SK-N-SH (cell line): Measurements from ENCODE around the gene AP2A2. TPM values are rescaled to one million over a fixed set of nuclear protein-coding genes. Genes with fewer than 3 reads are reported as not detected.

Experiments
- CTCF ChIA-PET: fragments of 300-600, 350-600 bp; formaldehyde crosslinking; extraction: SDS; loops from one replicate; lab custom pipeline; 2021; lab: Yijun Ruan, JAX
- POLR2A ChIA-PET: fragments of 350-600 bp; sonication (Branson Sonifier 250); formaldehyde crosslinking; extraction: SDS; loops from one replicate; lab custom pipeline; 2020; ENCODE audit warnings: antibody characterized with exemption, inconsistent platforms; lab: Yijun Ruan, JAX
- DNase-seq: peaks from one replicate; pipeline ENCODE4 v3.0.0; 2012
- H2AFZ ChIP-seq: fragments of 200-600 bp; sonication (generic); 2 replicates; pipeline ENCODE4 v1.8.1; 2016; ENCODE audit warnings: antibody characterized with exemption, mild to moderate bottlenecking, low read depth
- H3F3A ChIP-seq: fragments of 200-600 bp; sonication (generic); replicated peaks from 2 replicates; pipeline ENCODE3; 2016; ENCODE audit warnings: antibody characterized with exemption, mild to moderate bottlenecking; ENCODE audit not compliant: insufficient read depth
- H3K27ac ChIP-seq, 2 experiments: fragments of 200-500 bp in 1 of 2; fragments of 200-600 bp in 1 of 2; sonication (Bioruptor generic) in 1 of 2; sonication (generic), shearing (Covaris generic) in 1 of 2; 2 replicates each; pipeline versions ENCODE4 v1.5.1 to v1.6.1; 2014 to 2016; ENCODE audit warnings: low read depth in 2 of 2, inconsistent platforms in 1 of 2, low read length in 1 of 2, mild to moderate bottlenecking in 1 of 2, mixed read lengths in 1 of 2
- H3K27me3 ChIP-seq: fragments of 200-600 bp; sonication (generic), shearing (Covaris generic); 2 replicates; pipeline ENCODE4 v1.6.1; 2016; ENCODE audit warnings: mixed run types; ENCODE audit not compliant: insufficient read depth
- H3K36me3 ChIP-seq, 2 experiments: fragments of 200-500 bp in 1 of 2; fragments of 200-600 bp in 1 of 2; sonication (Bioruptor generic) in 1 of 2; sonication (generic) in 1 of 2; replicated peaks in 1 of 2; 2 replicates each; pipeline versions ENCODE3 to v1.5.1; 2014 to 2016; ENCODE audit warnings: low read length in 1 of 2, mild to moderate bottlenecking in 1 of 2; ENCODE audit not compliant: insufficient read depth in 2 of 2, control insufficient read depth in 1 of 2
- H3K4me1 ChIP-seq, 2 experiments: fragments of 200-500 bp in 1 of 2; fragments of 200-600 bp in 1 of 2; sonication (Bioruptor generic) in 1 of 2; sonication (generic), shearing (Covaris generic) in 1 of 2; 2 replicates each; pipeline versions ENCODE4 v1.5.1 to v1.6.1; 2014 to 2016; ENCODE audit warnings: low read depth in 1 of 2, low read length in 1 of 2, mixed run types in 1 of 2; ENCODE audit not compliant: insufficient read depth in 2 of 2, control insufficient read depth in 1 of 2
- H3K4me2 ChIP-seq: fragments of 200-600 bp; sonication (generic), shearing (Covaris generic); 2 replicates; pipeline ENCODE4 v1.6.1; 2017; ENCODE audit warnings: mixed run types
- H3K4me3 ChIP-seq, 2 experiments: fragments of 200-500 bp in 1 of 2; fragments of 200-600 bp in 1 of 2; sonication (Bioruptor generic) in 1 of 2; sonication (generic), shearing (Covaris generic) in 1 of 2; 2 replicates each; pipeline versions ENCODE4 v1.5.1 to v1.8.1; 2014 to 2016; ENCODE audit warnings: low read depth in 2 of 2, inconsistent platforms in 1 of 2, low read length in 1 of 2, mild to moderate bottlenecking in 1 of 2, mixed read lengths in 1 of 2, moderate library complexity in 1 of 2
- H3K79me2 ChIP-seq: fragments of 200-600 bp; sonication (generic); 2 replicates; pipeline ENCODE4 v1.8.1; 2017; ENCODE audit warnings: mild to moderate bottlenecking; ENCODE audit not compliant: insufficient read depth
- H3K9ac ChIP-seq: fragments of 200-600 bp; sonication (generic); 2 replicates; pipeline ENCODE4 v1.6.1; 2017; ENCODE audit warnings: mixed run types
- H3K9me2 ChIP-seq: fragments of 200-600 bp; sonication (generic); 2 replicates; pipeline ENCODE4 v1.6.1; 2017; ENCODE audit warnings: mixed run types
- H3K9me3 ChIP-seq: fragments of 200-600 bp; sonication (generic); 2 replicates; pipeline ENCODE4 v1.6.1; 2017; ENCODE audit warnings: mixed run types, mild to moderate bottlenecking, moderate library complexity
- H4K20me1 ChIP-seq: fragments of 200-600 bp; sonication (generic); 2 replicates; pipeline ENCODE4 v1.6.1; 2017; ENCODE audit warnings: mild to moderate bottlenecking, mixed run types; ENCODE audit not compliant: insufficient read depth
- CHD2 ChIP-seq: fragments of 150-350 bp; IDR thresholded peaks from 2 replicates; pipeline ENCODE4 v1.6.1; 2018; ENCODE audit warnings: low read length; ENCODE audit not compliant: partially characterized antibody
- FOXJ3 ChIP-seq: sonication (generic); formaldehyde crosslinking; IDR thresholded peaks from 2 replicates; pipeline ENCODE4 v1.5.1; 2020; ENCODE audit warnings: mild to moderate bottlenecking, missing genetic modification reagents
- FOXM1 ChIP-seq: IDR thresholded peaks from 2 replicates; pipeline ENCODE4 v1.4.0; 2012; ENCODE audit warnings: low read depth, mild to moderate bottlenecking
- JUND ChIP-seq: IDR thresholded peaks from 2 replicates; pipeline ENCODE4 v1.4.0; 2012
- MEF2A ChIP-seq: IDR thresholded peaks from 2 replicates; pipeline ENCODE4 v1.4.0; 2012; ENCODE audit warnings: low read depth, borderline replicate concordance
- MXI1 ChIP-seq: IDR thresholded peaks from 2 replicates; pipeline ENCODE4 v1.6.1; 2012; ENCODE audit warnings: mild to moderate bottlenecking, low read depth, low read length, improper control_type of control experiment
- NRF1 ChIP-seq: IDR thresholded peaks from 2 replicates; pipeline ENCODE4 v1.6.1; 2012; ENCODE audit warnings: low read depth, mild to moderate bottlenecking, low read length
- PBX3 ChIP-seq: IDR thresholded peaks from 2 replicates; pipeline ENCODE4; 2012
- POLR2AphosphoS5 ChIP-seq: IDR thresholded peaks from 2 replicates; pipeline ENCODE4 v1.6.1; 2012; ENCODE audit warnings: low read depth, low read length
- RAD21 ChIP-seq: IDR thresholded peaks from 2 replicates; pipeline ENCODE4 v1.6.1; 2012; ENCODE audit warnings: mild to moderate bottlenecking, low read length
- RFX5 ChIP-seq: IDR thresholded peaks from 2 replicates; pipeline ENCODE4 v1.6.1; 2012; ENCODE audit warnings: mild to moderate bottlenecking, improper control_type of control experiment, low read length
- RXRA ChIP-seq: IDR thresholded peaks from 2 replicates; pipeline ENCODE4 v1.4.0; 2012; ENCODE audit warnings: low read depth, mild to moderate bottlenecking, borderline replicate concordance
- SIN3A ChIP-seq: IDR thresholded peaks from 2 replicates; pipeline ENCODE4 v1.6.1; 2012; ENCODE audit warnings: low read depth, mild to moderate bottlenecking, low read length, moderate library complexity, borderline replicate concordance
- TAF1 ChIP-seq: IDR thresholded peaks from 2 replicates; pipeline ENCODE4 v1.6.1; 2012; ENCODE audit warnings: low read depth, mild to moderate bottlenecking, low read length, moderate library complexity, borderline replicate concordance
- whole genome bisulfite sequencing: methylation state at CpG from one replicate; pipeline ENCODE4 v1.1.6; 2017; ENCODE audit warnings: low lambda C conversion rate; 5-methylcytosine and 5-hydroxymethylcytosine counted together
- polyA plus RNA-seq, 3 experiments: library from polyadenylated mRNA; depleted of rRNA; stranded (reverse); fragments of >200 nt; gene quantifications; 2 replicates each; pipeline ENCODE4 v1.2.3, GENCODE V29; 2012
- TF ChIP-seq, protein P1 (sequence below): fragments of 150-350 bp; IDR thresholded peaks from 2 replicates; pipeline ENCODE4 v1.6.1; 2016; ENCODE audit warnings: mild to moderate bottlenecking, low read depth, low read length
- TF ChIP-seq, protein P2 (sequence below): fragments of 200-600 bp; sonication (generic); IDR thresholded peaks from 2 replicates; pipeline ENCODE4 v1.6.1; 2017; ENCODE audit warnings: antibody characterized with exemption, mild to moderate bottlenecking, moderate library complexity
- TF ChIP-seq, protein P3 (sequence below): fragments of 150-350 bp; IDR thresholded peaks from 2 replicates; pipeline ENCODE4 v1.6.1; 2017; ENCODE audit warnings: antibody characterized with exemption, low read length, low read depth, borderline replicate concordance
- TF ChIP-seq, protein P4 (sequence below): IDR thresholded peaks from 2 replicates; pipeline ENCODE4 v1.4.0; 2012; ENCODE audit warnings: low read depth, borderline replicate concordance

The AP2A2 gene
- polyA plus RNA-seq, 1 of the 3 experiments (the other 2 are of a cell fraction), result 42.7 TPM

- TF ChIP-seq, protein P1, sequence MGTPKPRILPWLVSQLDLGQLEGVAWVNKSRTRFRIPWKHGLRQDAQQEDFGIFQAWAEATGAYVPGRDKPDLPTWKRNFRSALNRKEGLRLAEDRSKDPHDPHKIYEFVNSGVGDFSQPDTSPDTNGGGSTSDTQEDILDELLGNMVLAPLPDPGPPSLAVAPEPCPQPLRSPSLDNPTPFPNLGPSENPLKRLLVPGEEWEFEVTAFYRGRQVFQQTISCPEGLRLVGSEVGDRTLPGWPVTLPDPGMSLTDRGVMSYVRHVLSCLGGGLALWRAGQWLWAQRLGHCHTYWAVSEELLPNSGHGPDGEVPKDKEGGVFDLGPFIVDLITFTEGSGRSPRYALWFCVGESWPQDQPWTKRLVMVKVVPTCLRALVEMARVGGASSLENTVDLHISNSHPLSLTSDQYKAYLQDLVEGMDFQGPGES, result no peak
- TF ChIP-seq, protein P2, sequence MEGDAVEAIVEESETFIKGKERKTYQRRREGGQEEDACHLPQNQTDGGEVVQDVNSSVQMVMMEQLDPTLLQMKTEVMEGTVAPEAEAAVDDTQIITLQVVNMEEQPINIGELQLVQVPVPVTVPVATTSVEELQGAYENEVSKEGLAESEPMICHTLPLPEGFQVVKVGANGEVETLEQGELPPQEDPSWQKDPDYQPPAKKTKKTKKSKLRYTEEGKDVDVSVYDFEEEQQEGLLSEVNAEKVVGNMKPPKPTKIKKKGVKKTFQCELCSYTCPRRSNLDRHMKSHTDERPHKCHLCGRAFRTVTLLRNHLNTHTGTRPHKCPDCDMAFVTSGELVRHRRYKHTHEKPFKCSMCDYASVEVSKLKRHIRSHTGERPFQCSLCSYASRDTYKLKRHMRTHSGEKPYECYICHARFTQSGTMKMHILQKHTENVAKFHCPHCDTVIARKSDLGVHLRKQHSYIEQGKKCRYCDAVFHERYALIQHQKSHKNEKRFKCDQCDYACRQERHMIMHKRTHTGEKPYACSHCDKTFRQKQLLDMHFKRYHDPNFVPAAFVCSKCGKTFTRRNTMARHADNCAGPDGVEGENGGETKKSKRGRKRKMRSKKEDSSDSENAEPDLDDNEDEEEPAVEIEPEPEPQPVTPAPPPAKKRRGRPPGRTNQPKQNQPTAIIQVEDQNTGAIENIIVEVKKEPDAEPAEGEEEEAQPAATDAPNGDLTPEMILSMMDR, result no peak
- TF ChIP-seq NRF1, result no peak
These were observed 7.6 kb downstream of the AP2A2 start (continued) for GRCh38 chr11:933142-933851.

GRCh38 chr11:933936-934335 lies 8.3 kb downstream of the AP2A2 start:
- Histone ChIP-seq H3K9me3 (no peaks in the 10 kb centered on the region), H3K9ac (no peak overlapping the region), H3K4me1 (peaks cover 0 to 3% of the 10 kb centered on the region in 2 experiments; a peak in 1 of 4 replicates), H4K20me1 (peaks cover 82% of the 10 kb centered on the region), H3K27ac (no peak overlapping the region)
- 93% methylated on average over 6 of the region's 7 CpGs for WGBS
- TF ChIP-seq RAD21, result no peak
- TF ChIP-seq FOXJ3 (CRISPR knock-in tag), result no peak
- TF ChIP-seq TAF1, result no peak
- TF ChIP-seq, protein P3, sequence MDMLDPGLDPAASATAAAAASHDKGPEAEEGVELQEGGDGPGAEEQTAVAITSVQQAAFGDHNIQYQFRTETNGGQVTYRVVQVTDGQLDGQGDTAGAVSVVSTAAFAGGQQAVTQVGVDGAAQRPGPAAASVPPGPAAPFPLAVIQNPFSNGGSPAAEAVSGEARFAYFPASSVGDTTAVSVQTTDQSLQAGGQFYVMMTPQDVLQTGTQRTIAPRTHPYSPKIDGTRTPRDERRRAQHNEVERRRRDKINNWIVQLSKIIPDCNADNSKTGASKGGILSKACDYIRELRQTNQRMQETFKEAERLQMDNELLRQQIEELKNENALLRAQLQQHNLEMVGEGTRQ, result no peak
- no peak for TF ChIP-seq JUND
- TF ChIP-seq, all 33 proteins: peak for 0
- Histone ChIP-seq H3K4me3 (no peak overlapping the region), H3K9me2 (no peaks in the 10 kb centered on the region), H3F3A (no peaks in the 10 kb centered on the region), H3K36me3 (peaks cover 0 to 2% of the 10 kb centered on the region in 2 experiments), H2AFZ (no peak overlapping the region), H3K79me2 (peaks cover 99% of the 10 kb centered on the region), H3K4me2 (no peak overlapping the region), H3K27me3 (no peaks in the 10 kb centered on the region)
- CTCF ChIA-PET, result interaction anchor here (1.0 to 2.2 kb wide), 3 partner anchors 8 to 85 kb away, joined by 3 to 11 read pairs (median 4); partner anchors contain the start of gene AP2A2
- no peak for DNase-seq
- POLR2A ChIA-PET, result no interaction called here

- H3K79me2 ChIP-seq, result peaks cover 99% of the 10 kb centered on the region
- H2AFZ ChIP-seq, result no peak overlapping the region
- no peaks in the 10 kb centered on the region for H3K9me2 ChIP-seq
- H3K9me3 ChIP-seq, result no peaks in the 10 kb centered on the region
- no peak for DNase-seq
- H3K4me1 ChIP-seq, result no peaks in the 10 kb centered on the region
- peaks cover 0 to 5% of the 10 kb centered on the region in 2 experiments for H3K36me3 ChIP-seq
- no peak overlapping the region for H3K9ac ChIP-seq
- no peak overlapping the region for H3K4me3 ChIP-seq
- H4K20me1 ChIP-seq, result peaks cover 78% of the 10 kb centered on the region
- 95% methylated on average over 6 of the region's 6 CpGs for WGBS
- ChIA-PET POLR2A (no interaction called here), CTCF (interaction anchor here (1.0 to 2.2 kb wide), 4 partner anchors 9 to 86 kb away, joined by 3 to 11 read pairs (median 4); partner anchors contain the start of gene AP2A2)
- H3K27ac ChIP-seq, result no peak overlapping the region
- H3K4me2 ChIP-seq, result no peak overlapping the region
- H3F3A ChIP-seq, result no peaks in the 10 kb centered on the region
- H3K27me3 ChIP-seq, result no peaks in the 10 kb centered on the region
- TF ChIP-seq RAD21 (no peak), CHD2 (no peak), MEF2A (no peak), FOXM1 (no peak), JUND (no peak), MXI1 (no peak), RFX5 (no peak), SIN3A (no peak), PBX3 (no peak), TAF1 (no peak), RXRA (no peak), POLR2AphosphoS5 (no peak)
- TF ChIP-seq, protein P4, sequence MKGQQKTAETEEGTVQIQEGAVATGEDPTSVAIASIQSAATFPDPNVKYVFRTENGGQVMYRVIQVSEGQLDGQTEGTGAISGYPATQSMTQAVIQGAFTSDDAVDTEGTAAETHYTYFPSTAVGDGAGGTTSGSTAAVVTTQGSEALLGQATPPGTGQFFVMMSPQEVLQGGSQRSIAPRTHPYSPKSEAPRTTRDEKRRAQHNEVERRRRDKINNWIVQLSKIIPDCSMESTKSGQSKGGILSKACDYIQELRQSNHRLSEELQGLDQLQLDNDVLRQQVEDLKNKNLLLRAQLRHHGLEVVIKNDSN, result no peak
- TF ChIP-seq, protein P3, result no peak
These were observed 8.9 kb downstream of the AP2A2 start for GRCh38 chr11:934527-934926.
